Measurements from ENCODE around the gene ZNF343.

The ZNF343 gene

DNA sequence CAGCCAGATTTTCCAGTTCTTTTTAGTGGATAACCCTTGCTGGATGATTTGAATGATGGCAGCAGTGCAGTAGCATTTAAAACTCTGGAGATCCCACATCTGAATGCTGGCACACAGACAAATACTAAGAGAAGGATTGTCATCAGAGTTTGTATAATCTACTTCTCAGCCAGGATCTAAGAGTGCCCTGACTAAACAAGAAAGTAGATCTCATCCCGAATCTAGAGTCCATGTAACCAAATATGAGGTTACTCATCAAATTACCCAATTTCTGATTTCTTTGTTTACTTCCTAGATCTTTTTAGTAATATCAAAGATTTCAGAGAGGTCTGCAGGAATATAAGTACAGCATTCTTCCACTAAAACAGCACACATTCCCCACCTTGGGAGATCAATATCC, 35.5 kb upstream of the ZNF343 start:
- Histone ChIP-seq H3K27me3 (ENCODE audit: insufficient read depth, low read length) (no peaks in the 10 kb centered on the region), H2AFZ (ENCODE audit: low read length) (no peak overlapping the region), H3K79me2 (ENCODE audit: insufficient read depth, low read length) (no peaks in the 10 kb centered on the region), H4K20me1 (ENCODE audit: insufficient read depth, low read length) (no peaks in the 10 kb centered on the region), H3K9me3 (ENCODE audit: low read length) (no peaks in the 10 kb centered on the region), H3K9ac (ENCODE audit: low read length) (no peak overlapping the region), H3K36me3 (ENCODE audit: insufficient read depth, low read length) (no peaks in the 10 kb centered on the region), H3K4me1 (ENCODE audit: insufficient read depth, low read length, severe bottlenecking) (no peaks in the 10 kb centered on the region), H3F3A (ENCODE audit: insufficient read depth, low read length) (no peaks in the 10 kb centered on the region), H3K4me3 (ENCODE audit: low read depth, low read length, poor library complexity, severe bottlenecking) (no peak overlapping the region), H3K27ac (ENCODE audit: low read depth, low read length, poor library complexity, severe bottlenecking) (no peak overlapping the region), H3K9me2 (ENCODE audit: low read depth, low read length) (no peaks in the 10 kb centered on the region), H3K4me2 (ENCODE audit: low read length) (no peak overlapping the region)
- TF ChIP-seq, protein P1, sequence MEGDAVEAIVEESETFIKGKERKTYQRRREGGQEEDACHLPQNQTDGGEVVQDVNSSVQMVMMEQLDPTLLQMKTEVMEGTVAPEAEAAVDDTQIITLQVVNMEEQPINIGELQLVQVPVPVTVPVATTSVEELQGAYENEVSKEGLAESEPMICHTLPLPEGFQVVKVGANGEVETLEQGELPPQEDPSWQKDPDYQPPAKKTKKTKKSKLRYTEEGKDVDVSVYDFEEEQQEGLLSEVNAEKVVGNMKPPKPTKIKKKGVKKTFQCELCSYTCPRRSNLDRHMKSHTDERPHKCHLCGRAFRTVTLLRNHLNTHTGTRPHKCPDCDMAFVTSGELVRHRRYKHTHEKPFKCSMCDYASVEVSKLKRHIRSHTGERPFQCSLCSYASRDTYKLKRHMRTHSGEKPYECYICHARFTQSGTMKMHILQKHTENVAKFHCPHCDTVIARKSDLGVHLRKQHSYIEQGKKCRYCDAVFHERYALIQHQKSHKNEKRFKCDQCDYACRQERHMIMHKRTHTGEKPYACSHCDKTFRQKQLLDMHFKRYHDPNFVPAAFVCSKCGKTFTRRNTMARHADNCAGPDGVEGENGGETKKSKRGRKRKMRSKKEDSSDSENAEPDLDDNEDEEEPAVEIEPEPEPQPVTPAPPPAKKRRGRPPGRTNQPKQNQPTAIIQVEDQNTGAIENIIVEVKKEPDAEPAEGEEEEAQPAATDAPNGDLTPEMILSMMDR (IDR thresholded peaks at IDR 0.05; ENCODE audit: low read length) = no peak
- no peak for TF ChIP-seq EZH2 (IDR thresholded peaks at IDR 0.05; ENCODE audit: borderline replicate concordance, low read length)

DNA sequence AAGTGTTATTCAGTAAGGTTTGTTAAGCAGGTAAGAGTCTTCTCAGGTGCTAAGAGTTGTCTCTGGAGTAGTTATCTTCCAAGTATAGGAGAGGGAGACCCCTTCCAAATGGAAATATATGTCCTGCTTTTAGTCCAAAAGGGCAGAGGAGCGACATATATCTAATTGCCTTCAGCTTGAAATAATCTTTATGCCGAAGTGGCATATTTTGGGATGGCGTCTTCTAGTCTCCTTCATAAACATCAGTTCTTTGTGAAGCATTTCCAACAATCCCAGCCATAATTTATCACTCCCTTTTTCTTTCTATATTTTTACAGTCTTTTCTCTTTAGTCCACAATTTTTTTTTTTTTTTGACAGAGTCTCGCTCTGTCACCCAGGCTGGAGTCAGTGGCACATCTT, 33.6 kb upstream of the ZNF343 start:
- Histone ChIP-seq H3K27me3 (ENCODE audit: insufficient read depth, low read length) (0 out of 2 replicates have a peak, but pooled peaks cover under 1% of the 10 kb centered on the region), H3K9ac (ENCODE audit: low read length) (no peak overlapping the region)

DNA sequence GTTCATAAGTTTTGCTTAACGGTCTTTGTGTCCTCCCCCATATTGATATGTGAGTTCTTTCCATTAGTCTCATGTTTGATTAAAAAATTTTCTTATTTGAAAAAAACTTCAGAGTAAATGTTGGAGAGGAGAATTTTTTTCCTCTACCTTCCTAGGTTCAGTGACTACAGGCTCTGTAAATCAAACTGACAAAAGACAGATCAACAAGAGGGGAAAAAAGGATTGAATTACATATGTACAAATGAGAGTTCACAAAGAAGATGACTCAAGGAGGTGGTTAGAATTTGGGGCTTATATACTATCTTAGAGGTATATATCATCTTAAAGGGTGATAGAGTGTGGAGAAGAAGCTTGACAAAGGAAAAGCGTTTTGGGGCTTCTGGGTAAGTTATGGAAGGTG, 33.2 kb upstream of the ZNF343 start:
- Histone ChIP-seq H3K27me3 (ENCODE audit: insufficient read depth, low read length) (0 out of 2 replicates have a peak, but pooled peaks cover 5% of the 10 kb centered on the region), H3K9me3 (ENCODE audit: low read length) (no peaks in the 10 kb centered on the region)

More for the DNA sequence above, 33.6 kb upstream of the ZNF343 start:
- no peaks in the 10 kb centered on the region for H3K9me2 ChIP-seq (ENCODE audit: low read depth, low read length)
- H3K4me3 ChIP-seq (ENCODE audit: low read depth, low read length, poor library complexity, severe bottlenecking) = no peak overlapping the region
- no peaks in the 10 kb centered on the region for H3K4me1 ChIP-seq (ENCODE audit: insufficient read depth, low read length, severe bottlenecking)
- no peaks in the 10 kb centered on the region for H3K79me2 ChIP-seq (ENCODE audit: insufficient read depth, low read length)
- H4K20me1 ChIP-seq (ENCODE audit: insufficient read depth, low read length) = no peaks in the 10 kb centered on the region
- H3K4me2 ChIP-seq (ENCODE audit: low read length) = no peak overlapping the region
- H3K9me3 ChIP-seq (ENCODE audit: low read length) = no peaks in the 10 kb centered on the region
- no peaks in the 10 kb centered on the region for H3F3A ChIP-seq (ENCODE audit: insufficient read depth, low read length)
- no peaks in the 10 kb centered on the region for H3K36me3 ChIP-seq (ENCODE audit: insufficient read depth, low read length)
- H2AFZ ChIP-seq (ENCODE audit: low read length) = no peak overlapping the region
- no peak for TF ChIP-seq EZH2 (IDR thresholded peaks at IDR 0.05; ENCODE audit: borderline replicate concordance, low read length)
- TF ChIP-seq, protein P1 (IDR thresholded peaks at IDR 0.05; ENCODE audit: low read length) = no peak
- no peak overlapping the region for H3K27ac ChIP-seq (ENCODE audit: low read depth, low read length, poor library complexity, severe bottlenecking)

More for the DNA sequence above, 33.2 kb upstream of the ZNF343 start:
- Histone ChIP-seq H3K36me3 (ENCODE audit: insufficient read depth, low read length) (no peaks in the 10 kb centered on the region), H3K79me2 (ENCODE audit: insufficient read depth, low read length) (no peaks in the 10 kb centered on the region), H3K27ac (ENCODE audit: low read depth, low read length, poor library complexity, severe bottlenecking) (no peak overlapping the region), H3K9me2 (ENCODE audit: low read depth, low read length) (no peaks in the 10 kb centered on the region), H3K4me2 (ENCODE audit: low read length) (no peak overlapping the region), H3F3A (ENCODE audit: insufficient read depth, low read length) (no peaks in the 10 kb centered on the region), H2AFZ (ENCODE audit: low read length) (no peak overlapping the region), H3K4me1 (ENCODE audit: insufficient read depth, low read length, severe bottlenecking) (no peaks in the 10 kb centered on the region), H3K9ac (ENCODE audit: low read length) (no peak overlapping the region), H4K20me1 (ENCODE audit: insufficient read depth, low read length) (no peaks in the 10 kb centered on the region), H3K4me3 (ENCODE audit: low read depth, low read length, poor library complexity, severe bottlenecking) (no peak overlapping the region)
- TF ChIP-seq, protein P1 (IDR thresholded peaks at IDR 0.05; ENCODE audit: low read length) = no peak
- no peak for TF ChIP-seq EZH2 (IDR thresholded peaks at IDR 0.05; ENCODE audit: borderline replicate concordance, low read length)

Measured in OCI-LY1 (cell line).